ENCODE results near the gene ATP1A4. TPM values are rescaled to one million over a fixed set of nuclear protein-coding genes. Genes with fewer than 3 reads are reported as not detected.

Gene ATP1A4
- total RNA-seq, 1 donor from 2014 or later = not detected

GRCh38 chr1:160113407-160113806 is 38.0 kb upstream of the ATP1A4 start:
- no peak for DNase-seq
- TF ChIP-seq CTCF (IDR thresholded peaks at IDR 0.05; ENCODE audit: partially characterized antibody, unreplicated experiment) = no peak
- no peak overlapping the region for H3K4me3 Mint-ChIP-seq (ENCODE audit: unreplicated experiment)
- H3K9me3 Mint-ChIP-seq (ENCODE audit: unreplicated experiment) = peaks cover 1% of the 10 kb centered on the region
- no peak overlapping the region for H3K27ac Mint-ChIP-seq (ENCODE audit: unreplicated experiment)
- peaks cover 12% of the 10 kb centered on the region for H3K4me1 Mint-ChIP-seq (ENCODE audit: low read depth, unreplicated experiment)
- no peaks in the 10 kb centered on the region for H3K36me3 Mint-ChIP-seq (ENCODE audit: unreplicated experiment)
- peaks cover 11% of the 10 kb centered on the region for H3K27me3 Mint-ChIP-seq (ENCODE audit: unreplicated experiment)

- TF ChIP-seq CTCF (IDR thresholded peaks at IDR 0.05; ENCODE audit: partially characterized antibody, unreplicated experiment) = no peak
- DNase-seq = no peak
- H3K4me1 Mint-ChIP-seq (ENCODE audit: low read depth, unreplicated experiment) = peaks cover 9% of the 10 kb centered on the region
These were observed 37.3 kb upstream of the ATP1A4 start for GRCh38 chr1:160114085-160114484.

GRCh38 chr1:160115545-160116282 is 35.7 kb upstream of the ATP1A4 start, which contains the start of gene ATP1A2:
TSS of gene ATP1A2 (plus strand) at chr1:160115759. CDS start at chr1:160115862, 103 bp downstream.
- no peak for TF ChIP-seq CTCF (IDR thresholded peaks at IDR 0.05; ENCODE audit: partially characterized antibody, unreplicated experiment)
- Mint-ChIP-seq H3K4me1 (ENCODE audit: low read depth, unreplicated experiment) (peaks cover 9% of the 10 kb centered on the region), H3K9me3 (ENCODE audit: unreplicated experiment) (peaks cover 1% of the 10 kb centered on the region), H3K27me3 (ENCODE audit: unreplicated experiment) (peaks cover 7% of the 10 kb centered on the region), H3K27ac (ENCODE audit: unreplicated experiment) (no peak within 1 kb of the TSS), H3K36me3 (ENCODE audit: unreplicated experiment) (no peaks in the 10 kb centered on the region), H3K4me3 (ENCODE audit: unreplicated experiment) (no peak within 1 kb of the TSS)
- no peak for DNase-seq

More at GRCh38 chr1:160114085-160114484, 37.3 kb upstream of the ATP1A4 start:
- H3K9me3 Mint-ChIP-seq (ENCODE audit: unreplicated experiment) = peaks cover 1% of the 10 kb centered on the region
- peaks cover 11% of the 10 kb centered on the region for H3K27me3 Mint-ChIP-seq (ENCODE audit: unreplicated experiment)
- H3K4me3 Mint-ChIP-seq (ENCODE audit: unreplicated experiment) = no peak overlapping the region
- no peaks in the 10 kb centered on the region for H3K36me3 Mint-ChIP-seq (ENCODE audit: unreplicated experiment)
- H3K27ac Mint-ChIP-seq (ENCODE audit: unreplicated experiment) = no peak overlapping the region

- Mint-ChIP-seq H3K9me3 (ENCODE audit: unreplicated experiment) (peaks cover 1% of the 10 kb centered on the region), H3K27ac (ENCODE audit: unreplicated experiment) (no peak overlapping the region), H3K36me3 (ENCODE audit: unreplicated experiment) (no peaks in the 10 kb centered on the region), H3K27me3 (ENCODE audit: unreplicated experiment) (peaks cover 7% of the 10 kb centered on the region), H3K4me3 (ENCODE audit: unreplicated experiment) (no peak overlapping the region), H3K4me1 (ENCODE audit: low read depth, unreplicated experiment) (peaks cover 9% of the 10 kb centered on the region)
- TF ChIP-seq CTCF (IDR thresholded peaks at IDR 0.05; ENCODE audit: partially characterized antibody, unreplicated experiment) = no peak
- no peak for DNase-seq
These were observed 34.9 kb upstream of the ATP1A4 start for GRCh38 chr1:160116283-160117147.
